Gastrocnemius medialis (tissue), 4 donors: ENCODE measurements around the gene THSD7B.

Experiments
- POLR2A ChIP-seq, 2 donors: fragments of 450-650 bp; IDR thresholded peaks; one replicate each; pipeline ENCODE4 v1.6.1; 2017; ENCODE audit warnings: antibody characterized with exemption in 2 of 2, mild to moderate bottlenecking in 2 of 2, moderate library complexity in 2 of 2
- TF ChIP-seq, protein P1 (sequence below), 5 experiments: fragments of 450-650 bp in 3 of 5; fragments of 200-600 bp in 2 of 5; sonication (generic) in 2 of 5; IDR thresholded peaks in 4 of 5; conservative IDR thresholded peaks in 1 of 5; 1 replicate in 4 of 5; 2 replicates in 1 of 5; pipeline ENCODE4 v1.5.1; 2016 to 2019; ENCODE audit warnings: antibody characterized with exemption in 5 of 5, mild to moderate bottlenecking in 3 of 5, moderate library complexity in 3 of 5

DNA sequence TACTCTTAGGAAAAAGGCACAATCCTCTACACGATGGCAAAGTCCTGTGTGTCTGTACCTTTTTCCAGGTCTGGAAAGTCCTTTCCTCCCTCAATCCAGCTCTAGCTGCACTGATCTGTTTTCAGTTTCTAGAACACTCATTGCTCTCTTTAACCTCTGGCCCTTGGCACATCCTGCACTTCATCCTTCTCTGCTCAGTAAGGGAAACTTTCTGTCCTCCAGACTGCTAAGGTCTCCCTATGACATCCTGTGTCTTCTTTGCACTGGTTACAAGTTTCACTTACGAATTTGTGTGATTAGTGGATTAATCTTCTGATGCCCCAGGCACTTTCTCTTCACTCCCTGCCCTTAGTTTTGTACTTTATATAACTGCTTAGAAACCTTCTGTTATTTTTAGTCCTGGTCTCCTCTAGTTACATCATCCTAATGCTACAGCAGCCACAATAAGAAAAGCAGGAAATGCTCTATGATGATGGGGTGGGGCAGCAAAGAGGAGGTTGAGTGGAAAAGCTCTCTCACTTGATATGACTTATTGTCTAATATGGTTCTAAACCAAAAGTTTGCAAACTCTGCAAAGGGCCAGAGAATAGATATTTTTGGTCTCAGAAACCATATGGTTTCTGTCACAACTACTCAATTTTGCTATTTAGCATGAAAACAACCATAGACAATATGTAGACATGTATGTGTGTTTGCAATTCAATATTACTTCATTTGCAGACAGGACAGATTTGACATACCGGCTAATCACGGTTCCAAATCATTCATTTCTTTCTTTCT lies 568.2 kb downstream of the THSD7B start:
- TF ChIP-seq, protein P1, sequence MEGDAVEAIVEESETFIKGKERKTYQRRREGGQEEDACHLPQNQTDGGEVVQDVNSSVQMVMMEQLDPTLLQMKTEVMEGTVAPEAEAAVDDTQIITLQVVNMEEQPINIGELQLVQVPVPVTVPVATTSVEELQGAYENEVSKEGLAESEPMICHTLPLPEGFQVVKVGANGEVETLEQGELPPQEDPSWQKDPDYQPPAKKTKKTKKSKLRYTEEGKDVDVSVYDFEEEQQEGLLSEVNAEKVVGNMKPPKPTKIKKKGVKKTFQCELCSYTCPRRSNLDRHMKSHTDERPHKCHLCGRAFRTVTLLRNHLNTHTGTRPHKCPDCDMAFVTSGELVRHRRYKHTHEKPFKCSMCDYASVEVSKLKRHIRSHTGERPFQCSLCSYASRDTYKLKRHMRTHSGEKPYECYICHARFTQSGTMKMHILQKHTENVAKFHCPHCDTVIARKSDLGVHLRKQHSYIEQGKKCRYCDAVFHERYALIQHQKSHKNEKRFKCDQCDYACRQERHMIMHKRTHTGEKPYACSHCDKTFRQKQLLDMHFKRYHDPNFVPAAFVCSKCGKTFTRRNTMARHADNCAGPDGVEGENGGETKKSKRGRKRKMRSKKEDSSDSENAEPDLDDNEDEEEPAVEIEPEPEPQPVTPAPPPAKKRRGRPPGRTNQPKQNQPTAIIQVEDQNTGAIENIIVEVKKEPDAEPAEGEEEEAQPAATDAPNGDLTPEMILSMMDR (IDR thresholded peaks at IDR 0.05 in 4 of 5, conservative IDR thresholded peaks at IDR 0.05 in 1 of 5), result no peak
- TF ChIP-seq POLR2A (IDR thresholded peaks at IDR 0.05), result no peak
